HG02852 (cell line): ENCODE measurements around the gene HECW1.
"Not testable (repeated sequence)": the region's sequence is repeated elsewhere in the genome, so short reads cannot be mapped to it uniquely, and the experiment has no call there.

Experiments used
- ATAC-seq: cut with Tn5 transposase; IDR thresholded peaks from one replicate; pipeline ENCODE4 v1.9.1; 2021; ENCODE audit warnings: mild to moderate bottlenecking, moderate library complexity; ENCODE audit not compliant: unreplicated experiment

HECW1 gene

DNA sequence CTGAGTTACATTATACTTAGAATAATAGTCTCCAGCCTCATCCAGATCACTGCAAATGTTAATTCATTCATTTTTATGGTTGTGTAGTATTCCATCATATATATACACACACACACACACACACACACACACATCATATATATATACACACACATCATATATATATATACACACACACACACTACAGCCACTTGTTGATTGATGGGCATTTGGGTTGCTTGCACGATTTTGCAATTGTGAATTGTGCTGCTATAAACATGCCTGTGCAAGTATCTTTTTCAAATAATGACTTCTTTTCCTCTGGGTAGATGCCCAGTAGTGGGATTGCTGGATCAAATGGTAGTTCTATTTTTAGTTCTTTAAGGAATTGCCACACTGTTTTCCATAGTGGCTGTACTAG, 233.2 kb downstream of the HECW1 start:
- not testable (repeated sequence) for ATAC-seq

DNA sequence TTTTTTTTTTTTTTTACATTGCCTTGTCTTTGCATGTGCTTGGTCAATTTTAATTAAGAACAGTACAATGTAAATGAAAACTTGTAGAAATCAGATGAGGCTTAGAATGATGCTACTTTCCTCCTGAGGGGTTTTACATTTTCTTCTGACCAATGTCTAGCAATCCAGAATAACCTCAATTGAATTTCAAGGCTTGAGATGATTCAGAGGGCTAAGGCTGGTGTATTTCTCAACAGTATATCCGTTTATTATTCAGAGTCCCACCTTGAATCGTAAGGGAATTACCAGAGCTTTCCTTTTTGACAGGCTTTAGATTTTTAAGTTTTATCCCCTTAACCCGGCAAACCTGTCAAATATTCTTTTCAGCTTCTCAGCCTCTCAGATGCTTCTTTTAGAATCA, 239.2 kb downstream of the HECW1 start:
- no peak for ATAC-seq

GRCh38 chr7:43353902-43354301, 241.5 kb downstream of the HECW1 start:
- no peak for ATAC-seq

GRCh38 chr7:43362652-43363034, 250.2 kb downstream of the HECW1 start:
- no peak for ATAC-seq

DNA sequence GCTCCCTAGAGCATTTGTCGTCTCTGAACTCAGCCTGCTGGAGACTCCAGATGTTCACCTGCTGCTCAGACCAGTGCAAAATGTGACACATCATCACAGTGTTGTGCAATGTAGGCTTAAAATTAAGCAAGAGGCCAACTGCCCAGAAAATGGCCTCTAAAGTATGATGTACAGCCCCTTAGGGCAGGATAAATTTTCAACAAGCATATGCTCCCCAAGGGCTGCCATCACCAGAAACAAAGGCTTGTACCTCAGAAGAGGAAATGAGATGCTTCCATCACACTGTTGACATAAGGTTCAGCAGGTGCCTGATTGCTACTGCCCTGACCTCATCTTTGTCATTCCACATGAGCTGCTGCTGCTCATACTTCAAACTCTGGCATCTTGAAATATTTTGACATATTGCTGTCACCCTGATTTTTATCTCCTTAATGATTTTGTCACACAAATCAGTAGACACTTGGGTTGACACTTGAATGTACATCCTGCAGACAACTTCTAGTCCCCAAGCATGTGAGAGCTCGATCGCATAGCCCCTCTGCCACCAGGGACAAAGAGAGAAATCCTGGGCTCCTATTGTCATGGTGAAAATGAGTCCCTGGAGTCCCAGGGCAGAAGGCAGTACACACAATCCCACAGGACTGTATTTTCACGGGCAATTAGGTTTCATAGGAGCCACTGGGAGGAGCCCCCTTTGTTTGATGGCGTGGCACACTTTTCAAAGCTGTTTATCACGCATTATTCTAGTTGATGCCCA, 250.8 kb downstream of the HECW1 start:
- ATAC-seq: no peak

DNA sequence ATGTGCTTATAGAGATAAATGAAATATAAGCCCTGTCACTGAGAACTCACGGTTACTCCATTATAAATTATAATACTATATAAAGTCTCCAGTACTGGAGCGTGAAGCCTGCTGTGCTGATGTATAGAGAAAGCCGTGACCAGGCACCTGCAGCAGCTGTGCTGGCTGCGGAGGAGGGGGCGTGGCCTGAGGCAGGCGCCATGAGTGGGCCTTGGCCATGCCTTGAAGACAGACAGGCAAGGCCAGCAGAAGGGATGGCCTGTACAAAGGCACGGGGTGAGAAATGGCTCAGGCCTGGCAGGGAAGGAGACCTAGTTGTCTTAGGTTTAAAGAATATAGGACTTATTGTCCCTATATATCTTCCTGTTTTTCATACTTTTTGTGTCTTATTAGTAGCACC, 251.9 kb downstream of the HECW1 start:
- ATAC-seq: no peak

- ATAC-seq: no peak
Measured at GRCh38 chr7:43372676-43373355, 260.4 kb downstream of the HECW1 start.

DNA sequence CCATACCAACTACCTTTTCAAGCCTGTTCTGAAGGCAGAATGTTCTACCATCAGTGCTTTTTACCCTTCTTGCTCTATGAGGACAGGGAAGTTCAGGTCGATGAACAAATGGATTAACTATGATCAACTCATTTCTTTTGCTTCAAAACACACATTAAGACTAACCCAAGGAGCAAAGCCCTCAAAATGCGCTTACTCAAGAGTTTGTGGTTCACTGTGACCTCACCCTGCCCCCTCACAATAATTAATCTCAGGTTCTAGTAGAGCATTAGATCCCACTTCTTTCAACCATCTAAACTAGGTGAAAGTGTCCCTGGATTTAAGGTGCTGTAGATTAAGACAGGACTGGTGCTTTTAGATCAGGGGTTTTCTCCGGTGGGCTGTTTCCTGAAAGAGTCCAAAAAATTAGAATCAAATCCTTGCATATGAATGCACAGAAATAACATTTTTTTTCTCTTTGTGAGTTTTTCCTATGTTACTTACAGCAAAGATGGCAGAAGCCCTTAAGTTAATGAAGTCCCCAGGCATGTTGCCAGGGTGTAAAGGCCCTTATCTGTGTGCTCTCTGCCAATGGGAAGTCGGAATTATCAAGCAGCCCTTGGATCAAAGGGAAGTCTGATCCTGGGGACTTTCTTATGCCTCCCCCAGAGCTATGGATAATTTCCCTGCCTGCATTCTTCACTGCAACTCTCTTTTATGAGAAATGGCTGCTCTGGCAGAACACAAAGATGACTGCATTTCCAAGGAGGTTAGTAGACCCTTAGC, 264.9 kb downstream of the HECW1 start:
- ATAC-seq: no peak

DNA sequence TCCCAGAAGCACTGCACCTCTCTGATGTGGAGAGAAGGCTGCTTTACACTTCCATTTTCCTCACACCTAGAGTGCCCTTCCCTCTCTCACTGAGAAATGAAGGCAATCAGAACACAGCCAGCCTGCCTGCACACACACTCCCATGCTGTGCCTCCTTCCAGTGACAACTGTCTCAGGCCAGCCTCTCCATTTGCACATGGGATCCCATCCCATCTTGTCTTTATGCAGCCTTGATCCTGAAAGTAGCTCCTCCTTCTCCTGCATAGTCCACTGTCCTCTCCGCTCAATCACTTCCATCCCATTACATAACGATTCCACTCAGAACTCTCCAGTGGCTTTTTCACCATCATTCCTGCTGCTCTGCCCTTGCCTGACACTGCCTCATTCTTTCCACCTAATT, 266.8 kb downstream of the HECW1 start:
- no peak for ATAC-seq

GRCh38 chr7:43384616-43385308, 272.3 kb downstream of the HECW1 start:
- no peak for ATAC-seq

GRCh38 chr7:43385309-43385680, 272.8 kb downstream of the HECW1 start:
- ATAC-seq: no peak

DNA sequence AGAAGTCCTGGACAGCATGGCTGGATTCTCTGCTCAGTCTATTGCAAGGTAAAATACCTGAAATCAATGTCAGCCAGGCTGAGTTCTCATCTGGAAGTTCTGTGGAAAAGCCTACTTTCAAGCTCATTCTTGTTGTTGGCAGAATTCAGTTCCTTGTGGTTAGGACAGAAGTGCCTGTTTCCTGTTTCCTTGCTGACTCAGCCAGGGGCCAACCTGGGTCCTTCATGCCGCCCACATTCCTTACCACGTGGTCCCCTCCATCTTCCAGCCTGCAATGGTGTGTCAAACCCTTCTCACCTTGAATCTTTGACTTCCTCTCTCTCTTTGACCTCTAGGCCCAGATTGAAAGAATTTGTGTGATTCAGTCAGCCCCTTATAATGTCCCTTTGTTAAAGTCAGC, 273.4 kb downstream of the HECW1 start:
- ATAC-seq: no peak

DNA sequence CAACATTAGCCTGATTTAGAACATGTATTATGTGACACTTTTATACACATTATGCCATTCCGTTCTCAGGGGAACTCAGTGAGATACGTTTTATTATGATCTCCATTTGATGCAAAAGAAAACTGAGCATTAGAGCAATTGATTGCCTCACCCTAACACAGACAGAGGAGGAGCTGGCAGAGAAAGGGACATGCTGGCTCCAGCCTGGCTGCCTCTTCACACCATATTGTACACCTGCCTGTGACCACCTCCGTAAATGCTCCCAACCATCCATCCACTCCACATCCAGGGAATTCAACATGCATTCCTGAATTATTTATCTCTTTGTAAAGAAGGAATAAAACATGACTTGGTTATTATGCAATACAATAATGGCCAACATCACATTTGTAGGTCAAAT, 275.5 kb downstream of the HECW1 start:
- ATAC-seq: no peak

- ATAC-seq: no peak
Measured at GRCh38 chr7:43390576-43390975, 278.1 kb downstream of the HECW1 start.

GRCh38 chr7:43391518-43391917, 279.1 kb downstream of the HECW1 start:
- no peak for ATAC-seq

DNA sequence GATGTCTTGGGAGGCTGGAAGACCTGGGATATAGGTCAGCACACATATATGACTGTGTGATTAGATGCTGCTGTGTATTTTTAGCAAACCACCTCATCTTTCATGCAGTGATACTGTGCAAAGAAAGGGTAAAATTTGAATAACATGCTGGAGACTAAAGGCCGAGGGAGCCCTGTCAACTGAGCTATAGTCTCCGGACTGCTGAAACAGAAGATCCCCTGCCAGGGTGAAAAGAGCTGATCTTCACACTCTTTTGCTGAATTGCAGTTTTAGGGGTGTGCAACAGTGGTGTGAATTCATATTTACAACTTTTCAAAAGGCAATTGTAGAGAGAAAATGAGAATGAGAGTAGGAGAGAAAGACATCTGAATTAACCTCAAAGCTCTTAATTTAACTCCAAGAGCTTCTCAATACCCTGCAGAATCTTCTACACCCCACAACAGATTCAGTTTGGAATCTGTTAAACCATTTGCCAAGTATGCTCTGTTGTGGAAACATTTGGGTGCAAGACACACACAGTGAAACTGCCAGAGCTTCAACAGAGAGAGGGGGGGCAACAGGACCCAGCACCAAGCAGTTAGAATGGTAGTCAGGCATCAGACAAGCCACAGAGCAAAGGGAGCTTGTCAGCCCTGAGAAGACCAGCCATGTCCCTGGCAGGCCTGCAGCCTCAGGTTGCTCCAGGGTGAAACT, 280.3 kb downstream of the HECW1 start:
- no peak for ATAC-seq

GRCh38 chr7:43394441-43395130, 282.1 kb downstream of the HECW1 start:
- ATAC-seq: no peak

DNA sequence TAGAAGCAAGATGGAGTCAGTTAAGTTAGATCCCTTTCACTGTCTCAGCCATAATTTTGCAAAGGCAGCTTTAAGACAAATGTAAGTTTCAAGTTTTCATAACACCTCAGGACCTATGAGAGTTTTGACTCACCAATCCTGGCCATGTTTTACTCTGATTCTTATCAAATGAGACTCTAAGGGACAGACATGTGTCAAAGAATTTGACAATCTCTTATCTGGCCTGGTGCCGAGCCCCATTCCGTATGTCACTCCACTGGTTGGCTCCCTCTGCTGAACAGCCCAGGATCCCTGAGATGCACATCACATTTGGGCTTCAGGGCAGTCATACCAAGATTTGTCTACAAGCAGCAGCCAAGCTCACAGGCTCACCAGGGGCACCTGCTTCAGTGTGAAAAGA, 282.9 kb downstream of the HECW1 start:
- ATAC-seq: no peak

DNA sequence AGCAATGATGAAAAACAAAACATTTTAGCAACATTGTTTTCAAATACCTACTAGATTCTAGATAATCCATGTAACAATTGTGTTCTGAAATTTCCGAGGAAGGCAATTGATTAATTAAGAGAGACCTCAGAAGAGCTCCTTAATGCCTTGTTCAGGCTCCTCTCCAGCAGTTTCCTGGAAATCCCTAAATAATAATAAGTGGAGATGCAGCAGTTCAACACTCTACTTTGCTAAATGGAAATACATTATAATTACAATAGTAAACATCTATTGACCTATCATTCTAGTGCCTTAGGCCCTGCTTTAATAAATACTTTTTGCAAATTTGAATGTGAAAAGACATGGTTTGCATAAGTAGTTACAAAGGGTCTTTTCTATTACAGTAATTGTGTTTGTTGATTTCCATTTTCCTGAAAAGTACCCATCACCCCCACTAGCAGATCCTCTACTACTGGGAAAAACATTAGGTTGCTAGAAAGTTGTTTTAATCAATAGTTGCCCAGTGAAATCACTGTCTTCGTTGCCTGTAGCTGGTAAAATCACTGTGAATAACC, 283.8 kb downstream of the HECW1 start:
- no peak for ATAC-seq

GRCh38 chr7:43398831-43399230, 286.4 kb downstream of the HECW1 start:
- ATAC-seq: no peak
